AG09319 (cell line): Measurements from ENCODE around the gene C1S.

Experiments used
- DNase-seq: peaks from one replicate; pipeline ENCODE4 v3.0.0-alpha.2; 2010; ENCODE audit warnings: low read depth; ENCODE audit errors: extremely low read depth
- CTCF ChIP-seq: IDR thresholded peaks from 2 replicates; pipeline ENCODE4 v1.5.1; 2011; ENCODE audit warnings: low read depth, mild to moderate bottlenecking, inconsistent platforms, low read length, moderate library complexity

The C1S gene

GRCh38 chr12:7018350-7019042 lies 42.0 kb upstream of the C1S start, which contains the start of gene LPCAT3:
LPCAT3 (minus strand) TSS chr12:7018476; CDS start chr12:7018424, 52 bp downstream.
- TF ChIP-seq CTCF, result peak; percentile 80
- peak; percentile 79 for DNase-seq

- TF ChIP-seq CTCF, result no peak
- no peak for DNase-seq
Observed at GRCh38 chr12:7019043-7019569, 41.4 kb upstream of the C1S start.

- DNase-seq, result no peak
- TF ChIP-seq CTCF, result no peak
Observed at GRCh38 chr12:7021956-7022355, 38.6 kb upstream of the C1S start.

GRCh38 chr12:7023114-7023513 lies 37.4 kb upstream of the C1S start:
- TF ChIP-seq CTCF, result no peak

GRCh38 chr12:7026854-7027253 lies 33.7 kb upstream of the C1S start:
- no peak for DNase-seq
- TF ChIP-seq CTCF, result no peak

More at GRCh38 chr12:7023114-7023513, 37.4 kb upstream of the C1S start:
- no peak for DNase-seq

- DNase-seq, result no peak
- no peak for TF ChIP-seq CTCF
Observed at GRCh38 chr12:7031306-7031705, 29.2 kb upstream of the C1S start.

- TF ChIP-seq CTCF, result no peak
- no peak for DNase-seq
Observed at GRCh38 chr12:7032990-7033389, 27.5 kb upstream of the C1S start.
